ENCODE results near the gene TNS1.

The TNS1 gene

DNA sequence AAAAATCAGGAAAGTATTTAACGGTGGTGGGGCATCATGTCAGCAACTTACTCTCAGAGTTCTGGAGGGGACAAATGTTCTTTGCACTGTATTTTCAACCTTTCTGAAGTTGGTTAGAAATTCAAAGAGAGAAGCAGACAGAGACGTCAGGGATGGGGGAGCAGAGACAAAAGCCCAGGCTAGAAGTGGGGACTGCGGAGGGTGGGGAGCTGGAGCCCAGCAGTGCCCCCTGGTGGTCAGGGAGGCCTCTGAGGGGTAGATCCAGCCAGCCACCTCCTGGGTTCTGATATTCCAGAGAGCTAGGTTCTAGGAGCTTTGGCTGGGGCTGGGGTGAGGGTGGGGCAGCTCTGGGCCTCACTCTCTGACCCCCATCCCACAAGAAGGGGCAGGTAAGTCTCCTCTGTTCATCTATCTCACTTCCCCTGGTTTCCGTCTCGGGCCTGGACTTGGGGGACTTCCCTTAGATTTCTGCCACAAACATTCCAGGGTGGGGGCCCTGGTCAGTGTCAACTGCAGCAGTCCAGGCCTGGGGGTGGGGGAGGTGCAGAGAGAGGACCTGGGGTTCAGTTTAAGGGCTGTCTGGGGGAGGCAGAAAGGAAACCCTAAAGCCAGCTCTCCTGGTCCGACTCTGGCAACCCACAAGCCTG, 8.9 kb downstream of the TNS1 start:
- no peaks in the 10 kb centered on the region for H3K36me3 Mint-ChIP-seq (ENCODE audit: insufficient read depth)
- peaks cover 26 to 45% of the 10 kb centered on the region in 2 donors for H3K27me3 Mint-ChIP-seq
- ATAC-seq (replicated peaks) (peak; percentile 33), DNase-seq (peak; percentile 27 to 34 (median 30))
- no peaks in the 10 kb centered on the region for H3K9me3 Mint-ChIP-seq
- no peak overlapping the region for H3K27ac Mint-ChIP-seq
- H3K4me1 Mint-ChIP-seq (ENCODE audit: low read depth in 2 of 2), result peaks cover 0 to 3% of the 10 kb centered on the region in 2 donors
- no peak overlapping the region for H3K4me3 Mint-ChIP-seq

DNA sequence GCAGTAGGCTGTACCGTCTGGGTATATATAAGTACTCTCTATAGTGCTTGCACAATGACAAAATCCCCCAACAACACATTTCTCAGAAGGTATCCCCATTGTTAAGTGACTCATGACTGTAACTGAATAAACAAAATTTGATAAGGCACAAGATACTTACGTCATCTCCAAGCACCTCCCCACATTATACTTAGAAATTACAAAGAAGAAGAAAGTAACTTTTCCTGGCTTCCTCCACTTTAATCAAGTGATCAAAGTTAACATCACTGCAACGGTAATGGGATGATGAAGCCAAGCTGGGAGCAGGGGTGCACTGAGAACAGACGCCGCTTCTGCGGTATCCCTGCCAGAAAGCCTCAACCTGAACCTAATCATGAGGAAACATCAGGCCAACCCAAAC, 9.7 kb downstream of the TNS1 start:
- no peaks in the 10 kb centered on the region for H3K9me3 Mint-ChIP-seq
- peaks cover 3 to 6% of the 10 kb centered on the region in 2 donors for H3K4me1 Mint-ChIP-seq (ENCODE audit: low read depth in 2 of 2)
- H3K36me3 Mint-ChIP-seq (ENCODE audit: insufficient read depth), result no peaks in the 10 kb centered on the region
- peaks cover 29 to 45% of the 10 kb centered on the region in 2 donors for H3K27me3 Mint-ChIP-seq
- H3K27ac Mint-ChIP-seq, result no peak overlapping the region
- DNase-seq, result no peak
- no peak for ATAC-seq (replicated peaks)
- H3K4me3 Mint-ChIP-seq, result no peak overlapping the region

DNA sequence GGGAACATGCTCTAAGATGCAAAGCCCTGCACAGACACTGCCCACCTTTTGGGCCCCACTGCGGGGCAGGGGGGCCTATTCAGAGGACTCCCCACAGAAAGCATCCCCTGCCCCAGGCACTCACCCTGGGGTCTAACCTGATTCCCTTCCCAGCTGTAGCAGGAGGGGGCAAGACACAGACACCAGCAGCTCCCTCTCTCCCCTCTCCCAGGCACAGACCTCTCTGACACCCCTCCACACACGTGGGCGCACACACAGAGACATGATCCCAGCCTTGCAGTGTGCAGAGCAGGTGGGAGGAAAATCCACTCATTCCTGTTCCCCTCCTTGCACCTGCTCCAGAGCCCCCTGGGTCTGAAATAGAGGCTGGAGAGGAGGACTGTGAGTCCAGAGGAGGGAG, 10.7 kb downstream of the TNS1 start:
- H3K9me3 Mint-ChIP-seq, result no peaks in the 10 kb centered on the region
- ATAC-seq (replicated peaks) (no peak), DNase-seq (no peak)
- H3K4me3 Mint-ChIP-seq, result no peak overlapping the region
- H3K4me1 Mint-ChIP-seq (ENCODE audit: low read depth in 2 of 2), result peaks cover 3 to 6% of the 10 kb centered on the region in 2 donors
- no peaks in the 10 kb centered on the region for H3K36me3 Mint-ChIP-seq (ENCODE audit: insufficient read depth)
- H3K27ac Mint-ChIP-seq, result no peak overlapping the region
- peaks cover 21 to 36% of the 10 kb centered on the region in 2 donors for H3K27me3 Mint-ChIP-seq

DNA sequence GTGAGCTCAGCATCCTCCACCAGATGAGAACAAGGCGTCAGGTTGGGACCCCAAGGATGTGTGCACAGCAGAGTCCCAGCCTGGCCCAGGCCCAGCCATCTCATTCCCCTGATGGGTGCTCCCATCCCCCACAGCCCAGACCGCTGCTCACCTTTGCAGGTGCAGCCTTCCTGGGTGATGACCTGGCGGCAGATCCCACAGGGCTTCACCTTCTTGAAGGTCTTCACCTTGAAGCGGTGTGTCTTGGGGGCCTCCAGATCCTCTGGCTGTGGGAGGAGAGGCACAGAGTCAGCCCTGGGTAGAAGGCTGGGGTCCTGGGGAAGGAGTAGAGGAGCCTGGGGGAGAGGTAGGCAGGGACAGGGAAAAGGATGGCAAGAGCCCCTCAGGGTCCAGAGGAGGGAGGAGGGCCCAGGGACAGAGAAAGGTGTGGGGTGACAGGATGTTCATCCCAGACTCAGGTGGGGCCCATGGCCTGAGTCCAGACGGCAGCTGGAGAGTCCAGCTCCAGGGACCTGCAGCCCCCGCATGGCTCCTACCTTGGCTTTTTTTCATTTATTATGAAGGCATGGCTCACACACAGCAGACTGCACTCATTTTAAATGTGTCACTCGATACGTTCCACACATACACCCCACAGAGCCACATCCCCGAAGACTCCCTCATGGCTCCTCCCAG, 11.9 kb downstream of the TNS1 start:
- Mint-ChIP-seq H3K4me3 (no peak overlapping the region), H3K4me1 (ENCODE audit: low read depth in 2 of 2) (peaks cover 3 to 6% of the 10 kb centered on the region in 2 donors), H3K36me3 (ENCODE audit: insufficient read depth) (no peaks in the 10 kb centered on the region), H3K27ac (no peak overlapping the region), H3K9me3 (no peaks in the 10 kb centered on the region), H3K27me3 (peaks cover 18 to 25% of the 10 kb centered on the region in 2 donors)
- no peak for ATAC-seq (replicated peaks)
- no peak for DNase-seq

DNA sequence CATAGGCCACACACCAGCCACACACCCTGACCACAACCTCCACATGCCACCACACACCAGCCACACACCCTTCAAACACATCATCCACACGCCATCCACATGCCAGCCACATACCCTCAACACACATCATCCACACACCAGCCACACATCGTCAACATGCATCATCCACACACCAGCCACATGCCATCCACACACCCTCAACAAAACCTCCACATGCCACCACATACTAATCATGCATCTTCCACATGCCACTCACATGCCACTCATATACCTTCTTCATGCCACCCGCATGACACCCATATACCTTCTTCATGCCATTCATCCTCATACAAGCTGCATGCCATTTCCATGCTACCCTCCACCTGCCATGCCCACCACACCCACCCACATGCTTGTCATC, 12.4 kb downstream of the TNS1 start:
- no peak overlapping the region for H3K4me3 Mint-ChIP-seq
- no peak for DNase-seq
- no peak overlapping the region for H3K27ac Mint-ChIP-seq
- peaks cover 3 to 6% of the 10 kb centered on the region in 2 donors for H3K4me1 Mint-ChIP-seq (ENCODE audit: low read depth in 2 of 2)
- H3K9me3 Mint-ChIP-seq, result no peaks in the 10 kb centered on the region
- peaks cover 18 to 25% of the 10 kb centered on the region in 2 donors for H3K27me3 Mint-ChIP-seq
- H3K36me3 Mint-ChIP-seq (ENCODE audit: insufficient read depth), result no peaks in the 10 kb centered on the region
- no peak for ATAC-seq (replicated peaks)

DNA sequence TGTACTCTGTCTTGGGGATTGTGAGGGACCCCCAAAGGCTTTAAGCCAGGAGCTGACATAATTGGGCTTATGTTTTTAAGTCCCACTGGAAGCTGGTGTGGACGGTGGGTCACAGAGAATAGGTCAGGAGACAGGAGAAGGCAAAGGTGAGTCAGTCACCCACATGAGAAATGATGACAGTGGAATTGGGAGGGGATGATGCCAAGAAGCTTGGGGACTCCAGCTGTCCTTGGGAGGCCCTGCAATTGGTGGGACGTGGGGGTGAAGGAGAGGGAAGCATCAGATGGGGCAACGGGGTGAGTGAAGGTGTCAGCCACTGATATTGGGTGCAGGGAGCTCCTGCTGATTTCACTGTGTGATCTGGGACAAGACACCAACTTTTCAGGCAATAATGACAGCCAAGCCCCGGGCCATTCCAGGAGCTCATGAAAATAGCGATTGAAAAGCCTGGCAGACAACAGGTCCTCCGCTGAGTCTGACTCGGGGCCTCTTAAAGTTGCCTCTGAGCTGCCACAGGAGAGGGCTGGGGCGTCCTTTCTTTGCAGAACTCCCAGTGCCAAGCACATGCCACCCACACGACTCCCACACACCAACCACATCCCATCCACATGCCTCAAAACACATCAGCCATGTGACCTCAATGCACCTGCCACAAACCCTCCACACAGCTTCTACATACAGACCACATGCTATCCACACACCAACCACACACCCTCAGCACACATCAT, 13.4 kb downstream of the TNS1 start:
- ATAC-seq (replicated peaks) (no peak), DNase-seq (no peak)
- Mint-ChIP-seq H3K4me3 (no peak overlapping the region), H3K27me3 (peaks cover 18 to 25% of the 10 kb centered on the region in 2 donors), H3K36me3 (ENCODE audit: insufficient read depth) (no peaks in the 10 kb centered on the region), H3K9me3 (no peaks in the 10 kb centered on the region), H3K4me1 (ENCODE audit: low read depth in 2 of 2) (peaks cover 3 to 6% of the 10 kb centered on the region in 2 donors), H3K27ac (no peak overlapping the region)

DNA sequence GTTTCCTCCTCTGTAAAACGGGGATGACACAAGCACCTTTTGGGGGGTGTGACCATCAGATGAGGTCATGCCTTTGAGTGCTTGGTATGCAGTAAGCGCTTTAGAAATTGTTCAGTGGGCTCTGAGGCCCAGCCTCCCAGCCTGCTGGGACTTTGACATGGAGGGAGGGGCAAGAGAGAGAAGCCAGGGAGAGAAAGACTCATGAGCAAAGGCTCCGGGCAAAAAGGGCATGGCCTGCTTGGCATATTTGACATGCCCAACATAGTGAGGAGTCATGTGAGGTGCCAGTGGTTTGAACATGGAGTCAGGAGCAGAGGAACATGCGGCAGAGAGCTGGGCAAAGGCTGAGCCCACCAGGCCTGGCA, 14.0 kb downstream of the TNS1 start:
- H3K4me1 Mint-ChIP-seq (ENCODE audit: low read depth in 2 of 2), result peaks cover 3 to 6% of the 10 kb centered on the region in 2 donors
- no peak for DNase-seq
- H3K27me3 Mint-ChIP-seq, result peaks cover 18 to 25% of the 10 kb centered on the region in 2 donors
- no peak overlapping the region for H3K27ac Mint-ChIP-seq
- H3K36me3 Mint-ChIP-seq (ENCODE audit: insufficient read depth), result no peaks in the 10 kb centered on the region
- ATAC-seq (replicated peaks), result no peak
- no peaks in the 10 kb centered on the region for H3K9me3 Mint-ChIP-seq
- no peak overlapping the region for H3K4me3 Mint-ChIP-seq

DNA sequence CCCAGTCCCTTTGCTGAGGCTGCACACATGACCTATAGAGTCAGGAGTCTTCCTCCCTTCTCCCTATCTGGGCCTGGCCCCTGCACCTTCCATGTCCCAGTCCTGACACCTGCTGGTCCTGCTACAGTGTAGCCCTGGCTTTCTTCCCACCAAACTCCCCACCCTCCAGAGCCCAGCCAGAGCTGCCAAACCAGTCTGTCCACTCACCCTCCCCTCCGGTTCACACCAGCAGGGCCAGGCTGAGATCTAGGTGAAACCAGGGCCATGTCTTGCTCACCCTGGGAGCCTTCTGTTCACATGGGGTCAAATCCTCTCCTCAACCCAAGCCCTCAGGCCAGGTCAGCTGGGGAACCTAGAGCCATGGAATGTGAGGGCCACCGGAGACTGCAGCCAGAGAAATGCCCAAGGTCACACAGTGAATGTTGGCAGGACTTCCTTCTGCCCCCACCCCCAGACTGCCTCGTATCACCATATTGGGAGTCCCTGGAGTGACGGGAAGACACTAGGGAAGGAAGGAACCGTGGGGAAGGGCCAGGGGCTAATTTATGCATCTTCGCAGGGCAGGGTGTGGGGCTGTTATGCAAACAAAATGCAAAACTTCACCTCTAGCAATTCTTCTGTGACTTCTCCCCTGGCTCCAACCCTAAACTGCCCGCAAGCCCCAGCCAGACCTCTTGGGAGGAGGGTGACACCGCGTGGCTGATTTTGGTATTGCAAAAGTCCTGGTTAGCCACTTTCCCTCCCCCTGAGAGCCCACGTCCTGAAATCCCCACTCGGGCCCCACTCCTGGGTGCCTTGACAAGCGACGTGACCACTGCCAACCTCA, 14.6 kb downstream of the TNS1 start:
- peaks cover 14 to 25% of the 10 kb centered on the region in 2 donors for H3K27me3 Mint-ChIP-seq
- peak; percentile 42 for ATAC-seq (replicated peaks)
- no peaks in the 10 kb centered on the region for H3K36me3 Mint-ChIP-seq (ENCODE audit: insufficient read depth)
- no peaks in the 10 kb centered on the region for H3K9me3 Mint-ChIP-seq
- H3K4me1 Mint-ChIP-seq (ENCODE audit: low read depth in 2 of 2), result peaks cover 3 to 6% of the 10 kb centered on the region in 2 donors
- DNase-seq, result peak; percentile 47 to 49 (median 48)
- H3K4me3 Mint-ChIP-seq, result no peak overlapping the region
- H3K27ac Mint-ChIP-seq, result no peak overlapping the region

DNA sequence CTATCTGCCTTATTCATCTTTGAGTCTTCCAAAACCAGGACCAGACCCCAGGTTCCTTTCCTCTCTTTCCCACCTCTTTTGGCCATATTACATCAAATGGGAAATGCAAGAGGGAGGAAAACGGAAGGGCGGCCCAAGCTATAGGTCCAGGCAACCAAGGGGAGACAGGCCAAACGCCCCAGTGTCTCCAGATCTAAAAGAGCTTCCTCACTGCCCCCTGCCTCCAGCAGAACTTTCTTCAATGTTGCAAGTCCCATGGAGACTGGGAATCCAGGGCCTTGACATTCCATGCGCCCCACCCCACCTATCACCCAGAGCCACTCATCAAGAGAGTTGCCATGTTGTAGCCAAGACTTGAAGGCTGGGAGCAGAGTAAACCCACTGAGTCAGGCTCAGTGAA, 15.4 kb downstream of the TNS1 start:
- peaks cover 3 to 6% of the 10 kb centered on the region in 2 donors for H3K4me1 Mint-ChIP-seq (ENCODE audit: low read depth in 2 of 2)
- H3K27ac Mint-ChIP-seq, result no peak overlapping the region
- no peak for DNase-seq
- no peak overlapping the region for H3K4me3 Mint-ChIP-seq
- no peaks in the 10 kb centered on the region for H3K9me3 Mint-ChIP-seq
- H3K36me3 Mint-ChIP-seq (ENCODE audit: insufficient read depth), result no peaks in the 10 kb centered on the region
- no peak for ATAC-seq (replicated peaks)
- peaks cover 12 to 25% of the 10 kb centered on the region in 2 donors for H3K27me3 Mint-ChIP-seq

DNA sequence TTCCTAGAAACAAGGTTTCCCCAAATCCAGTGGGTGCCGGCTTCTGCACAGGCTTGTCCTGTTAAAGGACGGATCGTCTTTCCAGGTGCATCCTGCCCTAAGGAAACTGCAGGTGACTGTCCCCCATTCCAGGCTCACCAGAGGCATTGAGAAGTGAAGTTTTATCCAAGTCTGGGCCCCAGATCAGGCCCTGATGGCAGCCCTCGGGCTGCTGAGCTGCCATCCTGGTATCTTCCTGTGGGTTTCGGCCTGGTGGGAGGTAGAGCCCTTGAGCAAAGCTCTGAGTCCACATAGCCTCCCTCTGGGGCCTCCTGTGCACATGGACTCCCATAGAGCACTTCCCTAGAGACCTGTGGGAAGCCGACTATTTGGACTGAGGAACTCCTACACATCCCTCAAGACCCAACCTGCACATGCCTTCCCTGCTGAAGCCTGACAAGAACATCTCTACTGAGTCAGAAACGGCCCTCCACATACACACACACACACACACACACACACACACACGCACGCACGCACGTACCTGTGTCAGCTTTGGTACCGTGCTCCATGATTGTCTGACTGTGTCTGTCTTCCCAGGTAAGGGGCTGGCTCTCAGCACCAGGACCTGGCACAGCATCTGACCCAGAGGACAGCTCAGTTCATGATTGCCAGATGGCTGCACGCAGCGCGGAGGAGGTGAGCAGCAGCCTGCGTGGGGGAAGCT, 16.4 kb downstream of the TNS1 start:
- peaks cover 7 to 15% of the 10 kb centered on the region in 2 donors for H3K27me3 Mint-ChIP-seq
- no peaks in the 10 kb centered on the region for H3K9me3 Mint-ChIP-seq

DNA sequence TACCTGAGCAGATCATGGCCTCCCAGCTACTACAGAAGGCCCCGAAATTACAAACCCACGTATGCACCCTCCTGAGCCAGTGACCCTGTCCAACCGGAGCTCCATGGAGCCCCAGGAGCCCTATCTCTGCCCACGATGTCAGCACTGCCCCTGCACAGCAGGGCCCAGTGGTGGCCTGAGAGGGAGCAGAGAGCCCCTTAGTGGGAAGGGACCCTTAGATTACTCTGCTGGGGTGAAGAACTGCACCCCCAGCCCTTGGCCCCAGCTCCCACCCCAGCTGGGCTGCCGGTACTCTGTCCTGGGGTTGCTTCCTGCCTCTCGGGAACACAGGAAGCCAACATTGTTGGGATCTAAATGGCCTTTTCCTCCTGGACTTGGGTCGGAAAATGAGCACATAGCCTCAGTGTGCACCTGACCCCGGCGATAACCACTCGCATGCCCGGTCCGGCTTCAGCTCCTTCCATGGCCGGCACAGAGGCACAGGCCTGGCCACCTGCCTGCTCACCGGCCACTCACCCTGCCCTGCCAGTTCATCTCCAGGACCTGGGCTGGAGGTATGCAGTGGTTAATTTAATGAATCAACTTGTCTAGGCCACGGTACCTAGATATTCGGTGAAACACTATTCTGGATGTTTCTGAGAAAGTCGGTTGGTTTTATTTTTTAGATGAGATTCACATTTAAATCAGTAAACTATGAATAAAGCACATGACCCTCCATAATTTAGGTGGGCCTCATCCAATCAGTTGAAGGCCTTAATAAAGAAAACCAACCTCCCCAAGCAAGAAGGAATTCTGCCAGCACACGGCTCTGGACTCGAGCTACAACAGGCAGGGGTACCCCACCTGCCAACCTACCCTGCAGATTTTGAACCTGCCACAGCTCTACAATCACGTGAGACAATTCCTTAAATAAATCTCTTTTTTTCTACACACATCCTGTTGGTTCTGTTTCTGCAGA, 19.2 kb downstream of the TNS1 start:
- no peak for DNase-seq

More for the DNA sequence above, 16.4 kb downstream of the TNS1 start:
- Mint-ChIP-seq H3K4me3 (no peak overlapping the region), H3K36me3 (ENCODE audit: insufficient read depth) (no peaks in the 10 kb centered on the region), H3K4me1 (ENCODE audit: low read depth in 2 of 2) (peaks cover 3 to 6% of the 10 kb centered on the region in 2 donors), H3K27ac (no peak overlapping the region)
- ATAC-seq (replicated peaks) (no peak), DNase-seq (no peak)

DNA sequence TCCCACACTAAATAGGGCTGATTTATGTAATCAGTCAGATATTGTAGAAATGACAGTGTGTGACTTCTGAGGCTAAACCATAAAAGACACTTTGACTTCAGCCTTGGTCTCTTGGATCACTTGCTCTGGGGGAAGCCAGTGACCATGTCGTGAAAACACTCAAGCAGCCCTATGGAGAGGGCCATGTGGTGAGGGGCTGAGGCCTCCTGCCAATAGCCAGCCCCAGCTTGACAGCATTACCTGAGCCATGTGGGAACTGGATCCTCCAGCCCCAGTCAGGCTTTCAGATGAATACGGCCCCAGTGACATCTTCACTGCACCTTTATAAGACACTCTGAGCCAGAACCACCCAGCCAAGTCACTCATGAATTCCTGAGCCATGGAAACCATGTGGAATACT, 20.8 kb downstream of the TNS1 start:
- Mint-ChIP-seq H3K4me3 (no peak overlapping the region), H3K27me3 (peaks cover 12 to 28% of the 10 kb centered on the region in 2 donors), H3K36me3 (ENCODE audit: insufficient read depth) (no peaks in the 10 kb centered on the region), H3K4me1 (ENCODE audit: low read depth in 2 of 2) (no peaks in the 10 kb centered on the region), H3K9me3 (no peaks in the 10 kb centered on the region), H3K27ac (no peak overlapping the region)
- DNase-seq, result no peak
- ATAC-seq (replicated peaks), result no peak

More for the DNA sequence above, 19.2 kb downstream of the TNS1 start:
- Mint-ChIP-seq H3K27ac (no peak overlapping the region), H3K36me3 (ENCODE audit: insufficient read depth) (no peaks in the 10 kb centered on the region), H3K27me3 (peaks cover 12 to 33% of the 10 kb centered on the region in 2 donors), H3K4me3 (no peak overlapping the region), H3K4me1 (ENCODE audit: low read depth in 2 of 2) (peaks cover under 1% of the 10 kb centered on the region in 2 donors), H3K9me3 (no peaks in the 10 kb centered on the region)
- no peak for ATAC-seq (replicated peaks)
